Activated T-cell treated with anti-CD3 and anti-CD28 coated beads for 48 hours (primary cell): ENCODE data around the gene PHLPP2.
"Not testable (repeated sequence)": the region's sequence is repeated elsewhere in the genome, so short reads cannot be mapped to it uniquely, and the experiment has no call there.

Source experiments
- DNase-seq: peaks from one replicate; pipeline ENCODE4 v3.0.0-alpha.2; 2020; ENCODE audit warnings: low read depth

Gene PHLPP2

DNA sequence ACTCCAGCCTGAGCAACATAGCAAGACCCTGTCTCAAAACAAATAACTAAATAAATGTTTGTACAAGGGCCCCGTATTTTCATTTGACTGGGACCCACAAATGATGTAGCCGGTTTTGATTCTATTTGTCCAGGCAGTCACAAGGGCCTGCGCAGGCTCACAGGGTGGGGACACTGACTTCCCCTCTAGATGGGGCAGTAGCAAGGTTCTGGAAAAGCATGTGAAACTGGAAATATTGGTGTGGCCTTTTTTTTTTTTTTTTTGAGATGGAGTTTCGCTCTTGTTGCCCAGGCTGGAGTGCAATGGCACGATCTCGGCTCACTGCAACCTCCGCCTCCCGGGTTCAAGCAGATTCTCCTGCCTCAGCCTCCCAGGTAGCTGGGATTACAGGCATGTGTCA is 109.5 kb downstream of the PHLPP2 start:
- DNase-seq = not testable (repeated sequence)

- DNase-seq = peak; percentile 81
These were observed 113.3 kb downstream of the PHLPP2 start for GRCh38 chr16:71610936-71611871.

DNA sequence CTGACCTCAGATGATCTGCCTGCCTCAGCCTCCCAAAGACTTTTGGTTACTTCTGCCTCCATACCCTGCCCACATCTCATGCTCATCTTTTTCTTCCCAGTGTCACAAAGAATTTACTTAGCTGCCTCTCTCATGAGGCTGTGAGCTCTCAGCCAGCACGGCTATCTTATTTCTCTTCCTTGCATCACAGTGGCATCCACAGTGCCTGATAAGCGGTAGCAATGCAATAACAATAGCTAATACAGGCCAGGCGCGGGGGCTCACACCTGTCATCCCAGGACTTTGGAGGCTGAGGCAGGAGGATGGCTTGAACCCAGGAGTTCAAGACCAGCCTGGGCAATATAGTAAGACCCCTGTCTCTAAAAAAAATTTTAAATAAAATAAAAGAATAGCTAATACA is 114.1 kb downstream of the PHLPP2 start:
- no peak for DNase-seq

DNA sequence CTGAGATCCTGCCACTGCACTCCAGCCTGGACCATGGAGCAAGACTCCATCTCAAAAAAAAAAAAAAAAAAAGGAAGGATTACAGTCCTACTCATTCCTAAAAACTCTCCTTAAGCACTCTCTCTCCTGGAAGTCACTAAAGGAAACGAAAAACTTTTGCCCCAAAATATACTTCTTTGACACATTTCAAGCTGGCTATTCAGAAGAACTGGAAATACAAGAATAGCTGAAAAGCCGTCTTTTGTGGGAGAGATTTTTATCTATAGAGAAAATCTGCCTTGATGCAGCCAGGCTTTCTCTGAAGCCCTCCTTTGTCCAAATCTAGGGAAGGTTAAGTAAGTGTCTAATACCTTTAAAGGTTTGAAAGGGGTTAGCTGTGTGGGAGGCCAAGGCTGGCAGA is 115.4 kb downstream of the PHLPP2 start:
- DNase-seq = no peak

DNA sequence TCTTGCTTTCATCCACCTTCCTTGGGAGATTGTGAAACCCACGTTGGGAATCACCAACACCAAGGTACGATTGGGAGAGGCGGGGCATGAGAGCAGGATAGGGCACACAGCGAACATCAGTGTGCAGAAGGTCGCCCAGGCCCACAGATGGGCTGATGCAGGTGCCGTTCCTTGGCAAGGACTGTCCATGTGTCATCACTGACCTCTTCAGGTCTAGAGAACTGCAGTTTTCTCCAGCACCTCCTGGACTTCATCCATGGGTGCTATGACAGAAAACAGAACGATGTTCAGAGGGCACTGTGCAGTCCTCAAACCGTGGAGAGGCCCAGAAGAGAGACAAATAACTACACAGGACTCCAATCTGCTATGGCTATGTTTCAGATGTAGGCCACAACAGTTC is 123.7 kb downstream of the PHLPP2 start:
- DNase-seq = no peak

DNA sequence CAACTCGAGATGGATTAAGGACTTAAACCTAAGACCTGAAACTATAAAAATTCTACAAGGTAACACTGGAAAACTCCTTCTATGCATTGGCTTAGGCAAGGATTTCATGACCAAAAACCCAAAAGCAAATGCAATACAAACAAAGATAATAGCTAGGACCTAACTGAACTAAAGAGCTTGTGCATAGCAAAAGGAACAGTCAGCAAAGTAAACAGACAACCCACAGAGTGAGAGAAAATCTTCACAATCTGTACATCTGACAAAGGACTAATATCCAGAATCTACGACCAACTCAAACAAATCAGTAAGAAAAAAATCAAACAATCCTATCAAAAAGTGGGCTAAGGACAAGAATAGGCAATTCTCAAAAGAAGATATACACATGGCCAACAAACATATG is 126.1 kb downstream of the PHLPP2 start:
- not testable (repeated sequence) for DNase-seq

- not testable (repeated sequence) for DNase-seq
These were observed 129.1 kb downstream of the PHLPP2 start for GRCh38 chr16:71595340-71595826.
